Measurements from ENCODE around the gene ELOB.

GRCh38 chr16:2787406-2787805 lies 10.3 kb upstream of the ELOB start, which contains the start of gene PRSS33:
- TF ChIP-seq CTCF (conservative IDR thresholded peaks at IDR 0.05; ENCODE audit: low read depth, low read length): no peak
- TF ChIP-seq EZH2phosphoT487 (IDR thresholded peaks at IDR 0.05; ENCODE audit: borderline replicate concordance, low read length): no peak
